IMR-90 (cell line): Measurements from ENCODE around the gene SRPK3. TPM values are rescaled to one million over a fixed set of nuclear protein-coding genes. Genes with fewer than 3 reads are reported as not detected.

ENCODE experiments used
- polyA plus RNA-seq, 3 experiments: library from polyadenylated mRNA; depleted of rRNA; stranded (reverse); fragments of >200 nt; gene quantifications; 2 replicates each; pipeline ENCODE4 v1.2.3, GENCODE V29; 2012; ENCODE audit warnings: low replicate concordance in 1 of 3
- total RNA-seq: library from RNA; depleted of rRNA; stranded (reverse); fragments of >200 nt; gene quantifications from 2 replicates; pipeline ENCODE4 v1.2.3, GENCODE V29; 2012
- TF ChIP-seq, protein P1 (sequence below): conservative IDR thresholded peaks from 2 replicates; pipeline ENCODE4 v1.5.1; 2012; ENCODE audit warnings: mild to moderate bottlenecking, low read depth, low read length, improper control_type of control experiment

Gene SRPK3
- total and polyA plus RNA-seq, 2 of the 4 experiments (the other 2 are of a cell fraction), result 0.36 to 0.70 TPM

DNA sequence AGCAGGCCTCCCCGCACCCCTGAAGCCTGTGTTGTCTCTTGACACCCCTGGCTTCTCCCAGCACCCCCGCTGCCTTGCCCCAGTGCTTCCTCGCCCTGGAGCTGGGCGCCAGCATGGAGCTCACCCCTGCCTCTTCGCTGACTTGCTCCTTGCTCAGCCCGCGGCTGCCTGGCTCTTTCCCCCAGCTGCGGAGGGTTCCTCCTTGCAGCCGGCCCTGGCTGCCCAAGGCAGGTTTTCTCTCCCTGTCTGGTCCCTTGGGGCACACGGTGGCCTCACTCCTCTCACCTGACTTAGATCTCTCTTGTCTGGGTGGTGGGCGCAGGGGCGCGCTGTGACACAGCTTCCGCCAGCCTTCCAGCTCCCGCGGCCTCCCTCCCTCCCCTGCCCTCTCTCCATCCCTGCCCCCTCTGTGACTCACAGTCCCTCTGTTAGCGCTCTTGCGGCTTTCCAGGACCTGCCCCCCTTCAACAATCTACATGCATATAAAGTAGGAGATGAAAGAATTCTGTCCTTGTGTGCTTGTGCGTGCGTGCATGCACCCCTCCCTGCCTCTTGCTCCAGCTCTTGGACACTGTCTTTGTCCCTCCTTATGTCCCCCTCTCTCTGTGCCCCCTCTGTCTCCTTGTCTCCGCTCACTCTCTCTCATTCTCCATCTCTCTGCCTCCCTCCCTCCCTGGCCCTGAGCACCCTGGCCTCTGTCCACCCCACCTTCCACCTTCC, 14.6 kb upstream of the SRPK3 start (continued):
- TF ChIP-seq, protein P1, sequence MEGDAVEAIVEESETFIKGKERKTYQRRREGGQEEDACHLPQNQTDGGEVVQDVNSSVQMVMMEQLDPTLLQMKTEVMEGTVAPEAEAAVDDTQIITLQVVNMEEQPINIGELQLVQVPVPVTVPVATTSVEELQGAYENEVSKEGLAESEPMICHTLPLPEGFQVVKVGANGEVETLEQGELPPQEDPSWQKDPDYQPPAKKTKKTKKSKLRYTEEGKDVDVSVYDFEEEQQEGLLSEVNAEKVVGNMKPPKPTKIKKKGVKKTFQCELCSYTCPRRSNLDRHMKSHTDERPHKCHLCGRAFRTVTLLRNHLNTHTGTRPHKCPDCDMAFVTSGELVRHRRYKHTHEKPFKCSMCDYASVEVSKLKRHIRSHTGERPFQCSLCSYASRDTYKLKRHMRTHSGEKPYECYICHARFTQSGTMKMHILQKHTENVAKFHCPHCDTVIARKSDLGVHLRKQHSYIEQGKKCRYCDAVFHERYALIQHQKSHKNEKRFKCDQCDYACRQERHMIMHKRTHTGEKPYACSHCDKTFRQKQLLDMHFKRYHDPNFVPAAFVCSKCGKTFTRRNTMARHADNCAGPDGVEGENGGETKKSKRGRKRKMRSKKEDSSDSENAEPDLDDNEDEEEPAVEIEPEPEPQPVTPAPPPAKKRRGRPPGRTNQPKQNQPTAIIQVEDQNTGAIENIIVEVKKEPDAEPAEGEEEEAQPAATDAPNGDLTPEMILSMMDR, result no peak
